Activated naive CD8-positive, alpha-beta T cell treated with anti-CD3 and anti-CD28 coated beads, Interleukin-2, amount 50 U/mL, for 24 hours (primary cell): ENCODE data around the gene TPRX1.
"Not testable (repeated sequence)": the region's sequence is repeated elsewhere in the genome, so short reads cannot be mapped to it uniquely, and the experiment has no call there.

Source experiments
- ATAC-seq: fragments of 150-1000 bp; cut with Tn5 transposase; one replicate; pipeline ENCODE4 v1.10.0; 2021
- DNase-seq: peaks from one replicate; pipeline ENCODE4 v3.0.0; 2021
- H3K27ac Mint-ChIP-seq: one replicate; pipeline ENCODE4 v1.8.0; 2021; ENCODE audit warnings: mild to moderate bottlenecking, mixed read lengths
- H3K27me3 Mint-ChIP-seq: one replicate; pipeline ENCODE4 v1.8.0; 2021; ENCODE audit warnings: mixed read lengths
- H3K36me3 Mint-ChIP-seq: one replicate; pipeline ENCODE4 v1.8.0; 2021; ENCODE audit warnings: low read depth, mixed read lengths
- H3K4me1 Mint-ChIP-seq: one replicate; pipeline ENCODE4 v1.8.0; 2021; ENCODE audit warnings: mixed read lengths
- H3K4me3 Mint-ChIP-seq: one replicate; pipeline ENCODE4 v1.8.0; 2021; ENCODE audit warnings: mild to moderate bottlenecking, moderate library complexity, mixed read lengths
- H3K9me3 Mint-ChIP-seq: one replicate; pipeline ENCODE4 v1.8.0; 2021; ENCODE audit warnings: mixed read lengths

The TPRX1 gene

DNA sequence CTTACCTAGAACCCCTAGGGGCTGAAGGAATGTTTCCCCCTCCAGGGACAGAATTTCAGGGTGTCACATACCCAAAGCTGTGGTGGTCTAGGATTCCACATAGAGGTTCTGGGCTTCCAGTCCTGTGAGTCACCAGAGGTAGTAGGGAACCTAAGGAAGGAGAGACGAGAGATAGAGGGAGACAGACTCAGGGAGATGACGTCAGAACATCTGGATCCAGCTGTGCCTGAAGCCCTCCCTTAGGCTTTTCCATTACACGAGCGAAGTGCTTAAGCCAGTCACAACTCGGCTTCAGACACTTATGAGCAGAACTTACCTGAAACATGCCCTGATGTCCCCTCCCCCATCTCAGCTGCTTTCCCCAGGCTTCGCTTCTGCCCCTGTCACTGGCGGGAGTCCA is 37.7 kb downstream of the TPRX1 start:
- H3K9me3 Mint-ChIP-seq: no peaks in the 10 kb centered on the region
- H3K4me1 Mint-ChIP-seq: peaks cover 2% of the 10 kb centered on the region
- DNase-seq (no peak), ATAC-seq (no peak)
- H3K4me3 Mint-ChIP-seq: no peak overlapping the region
- H3K27ac Mint-ChIP-seq: no peak overlapping the region
- H3K36me3 Mint-ChIP-seq: no peaks in the 10 kb centered on the region
- H3K27me3 Mint-ChIP-seq: no peaks in the 10 kb centered on the region

GRCh38 chr19:47766359-47766620 is 38.1 kb downstream of the TPRX1 start:
- no peaks in the 10 kb centered on the region for H3K27me3 Mint-ChIP-seq
- H3K4me1 Mint-ChIP-seq: peaks cover 2% of the 10 kb centered on the region
- no peak overlapping the region for H3K27ac Mint-ChIP-seq
- H3K4me3 Mint-ChIP-seq: no peak overlapping the region
- H3K9me3 Mint-ChIP-seq: no peaks in the 10 kb centered on the region
- H3K36me3 Mint-ChIP-seq: no peaks in the 10 kb centered on the region
- DNase-seq (no peak), ATAC-seq (no peak)

DNA sequence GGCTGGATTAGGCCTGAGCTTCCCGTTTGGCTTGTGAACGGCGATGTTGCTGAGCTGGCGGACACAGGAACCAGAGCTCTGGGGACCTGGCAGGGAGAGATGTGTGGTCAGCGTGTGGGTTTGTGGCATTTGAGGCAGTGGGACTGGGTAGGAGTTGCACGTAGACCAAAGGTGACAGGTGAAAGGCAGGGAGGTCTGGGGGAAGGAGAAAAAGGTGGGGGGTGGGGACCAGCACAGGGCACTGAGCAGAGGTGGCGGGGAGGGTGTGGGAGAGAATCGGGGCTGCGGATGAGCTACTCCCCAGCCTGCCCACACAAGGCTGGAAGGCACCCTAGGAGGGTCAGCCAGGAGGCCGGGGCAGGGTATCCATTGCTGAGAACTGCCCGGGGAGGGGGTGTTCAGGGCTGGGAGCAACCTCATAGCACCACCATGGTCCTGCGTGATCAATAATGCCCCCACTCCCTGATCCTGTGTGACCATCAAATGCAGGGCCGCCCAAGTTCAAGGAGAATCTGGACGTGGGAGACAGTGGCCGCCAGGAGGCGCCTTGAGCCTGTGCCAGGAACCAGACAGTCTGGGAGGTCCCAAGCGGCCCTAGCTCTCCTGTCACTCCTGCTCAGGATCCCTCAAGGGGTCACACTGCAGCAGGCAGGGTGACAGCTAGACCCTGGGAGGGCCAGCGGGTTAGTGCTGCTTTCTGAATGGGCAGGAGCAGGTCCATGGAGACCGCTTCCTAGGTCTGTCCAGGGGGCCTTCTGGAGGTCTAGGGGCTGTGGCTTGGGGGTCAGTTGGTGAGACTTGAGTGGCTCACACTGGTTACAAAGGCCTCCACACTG is 38.6 kb downstream of the TPRX1 start:
- DNase-seq: peak; percentile 53
- Mint-ChIP-seq H3K36me3 (no peaks in the 10 kb centered on the region), H3K9me3 (no peaks in the 10 kb centered on the region), H3K27me3 (no peaks in the 10 kb centered on the region), H3K27ac (no peak overlapping the region), H3K4me3 (no peak overlapping the region), H3K4me1 (peaks cover 2% of the 10 kb centered on the region)
- ATAC-seq: peak; percentile 69

DNA sequence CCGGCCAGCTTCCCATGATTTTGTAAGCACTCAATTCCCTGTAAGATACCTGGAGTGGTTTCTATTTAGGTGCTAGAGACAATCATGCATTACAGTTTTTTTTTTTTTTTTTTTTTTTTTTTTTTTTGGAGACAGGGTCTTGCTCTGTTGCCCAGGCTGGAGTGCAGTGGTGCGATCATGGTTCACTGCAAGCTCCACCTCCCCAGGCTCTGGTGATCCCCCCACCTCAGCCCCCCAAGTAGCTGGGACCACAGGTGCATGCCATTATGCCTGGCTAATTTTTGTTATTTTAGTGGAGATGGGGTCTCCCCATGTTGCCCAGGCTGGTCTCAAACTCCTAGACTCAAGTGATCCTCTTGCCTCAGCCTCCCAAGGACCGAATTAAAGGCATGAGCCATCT is 39.6 kb downstream of the TPRX1 start:
- not testable (repeated sequence) for ATAC-seq, H3K4me3 Mint-ChIP-seq, H3K27me3 Mint-ChIP-seq, H3K27ac Mint-ChIP-seq, H3K9me3 Mint-ChIP-seq, DNase-seq, H3K36me3 Mint-ChIP-seq, H3K4me1 Mint-ChIP-seq

GRCh38 chr19:47762615-47763308 is 41.6 kb downstream of the TPRX1 start:
- Mint-ChIP-seq H3K4me1 (peaks cover 2% of the 10 kb centered on the region), H3K4me3 (no peak overlapping the region), H3K9me3 (no peaks in the 10 kb centered on the region), H3K27me3 (no peaks in the 10 kb centered on the region), H3K36me3 (peaks cover 19% of the 10 kb centered on the region), H3K27ac (no peak overlapping the region)
- ATAC-seq: no peak
- no peak for DNase-seq

- DNase-seq (no peak), ATAC-seq (no peak)
- no peaks in the 10 kb centered on the region for H3K9me3 Mint-ChIP-seq
- H3K36me3 Mint-ChIP-seq: peaks cover 23% of the 10 kb centered on the region
- no peak overlapping the region for H3K27ac Mint-ChIP-seq
- no peaks in the 10 kb centered on the region for H3K27me3 Mint-ChIP-seq
- no peak overlapping the region for H3K4me3 Mint-ChIP-seq
- H3K4me1 Mint-ChIP-seq: peaks cover 2% of the 10 kb centered on the region
Observed at GRCh38 chr19:47762151-47762550, 42.2 kb downstream of the TPRX1 start.

DNA sequence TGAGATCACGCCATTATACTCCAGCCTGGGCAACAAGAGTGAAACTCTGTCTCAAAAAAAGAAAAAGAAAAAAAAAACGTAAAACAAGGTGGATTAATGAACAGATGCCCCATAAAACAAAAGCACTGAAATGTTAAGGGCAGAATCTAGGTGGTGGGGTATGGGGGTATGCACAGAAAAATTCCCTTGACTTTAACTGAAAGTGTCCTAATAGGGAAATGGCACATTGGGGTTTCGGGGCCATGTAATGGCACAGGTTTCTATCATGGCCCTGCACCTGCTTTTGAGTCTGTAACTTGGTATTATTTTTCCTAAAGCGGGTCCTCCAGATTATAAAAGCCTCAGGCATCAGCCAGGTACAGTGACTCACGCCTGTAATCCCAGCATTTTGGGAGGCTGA is 42.8 kb downstream of the TPRX1 start:
- peaks cover 29% of the 10 kb centered on the region for H3K36me3 Mint-ChIP-seq
- H3K27ac Mint-ChIP-seq: no peak overlapping the region
- no peaks in the 10 kb centered on the region for H3K9me3 Mint-ChIP-seq
- ATAC-seq (no peak), DNase-seq (no peak)
- no peak overlapping the region for H3K4me3 Mint-ChIP-seq
- peaks cover 2% of the 10 kb centered on the region for H3K4me1 Mint-ChIP-seq
- no peaks in the 10 kb centered on the region for H3K27me3 Mint-ChIP-seq

DNA sequence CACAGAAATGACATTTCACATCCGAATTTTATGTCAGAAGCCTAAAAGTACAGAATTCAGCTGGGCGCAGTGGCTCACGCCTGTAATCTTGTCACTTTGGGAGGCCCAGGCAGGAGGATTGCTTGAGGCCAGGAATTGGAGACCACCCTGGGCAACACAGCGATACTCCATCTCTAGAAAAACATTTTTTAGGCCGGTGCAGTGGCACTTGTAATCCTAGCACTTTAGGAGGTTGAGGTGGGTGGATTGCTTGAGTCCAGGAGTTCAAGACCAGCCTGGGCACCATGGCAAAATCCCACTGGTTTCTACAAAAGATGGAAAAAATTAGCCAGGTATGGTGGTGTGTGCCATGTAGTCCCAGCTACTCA is 43.7 kb downstream of the TPRX1 start:
- H3K9me3 Mint-ChIP-seq: no peaks in the 10 kb centered on the region
- H3K27ac Mint-ChIP-seq: no peak overlapping the region
- H3K4me3 Mint-ChIP-seq: no peak overlapping the region
- ATAC-seq (no peak), DNase-seq (no peak)
- H3K36me3 Mint-ChIP-seq: peaks cover 29% of the 10 kb centered on the region
- H3K27me3 Mint-ChIP-seq: no peaks in the 10 kb centered on the region
- H3K4me1 Mint-ChIP-seq: peaks cover 2% of the 10 kb centered on the region

DNA sequence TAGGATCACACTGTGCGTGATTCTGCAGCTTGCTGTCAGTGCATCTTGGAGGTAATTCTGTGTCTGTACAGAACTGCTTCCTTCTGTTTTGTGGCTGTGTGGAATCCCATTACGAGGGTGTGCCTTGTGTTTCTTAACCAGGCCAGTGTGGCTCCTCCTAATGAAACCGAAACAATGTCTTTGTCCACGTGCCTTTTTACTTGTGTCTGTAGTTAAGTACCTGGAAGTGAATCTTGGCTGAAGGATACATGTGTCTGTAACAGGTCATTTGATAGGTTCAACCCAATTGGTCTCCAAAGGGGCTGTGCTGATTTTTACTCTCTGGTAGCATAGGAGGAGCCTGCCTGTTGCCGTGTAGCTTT is 45.9 kb downstream of the TPRX1 start:
- H3K4me1 Mint-ChIP-seq: no peaks in the 10 kb centered on the region
- no peaks in the 10 kb centered on the region for H3K27me3 Mint-ChIP-seq
- H3K4me3 Mint-ChIP-seq: no peak overlapping the region
- ATAC-seq: no peak
- H3K36me3 Mint-ChIP-seq: peaks cover 37% of the 10 kb centered on the region
- H3K9me3 Mint-ChIP-seq: no peaks in the 10 kb centered on the region
- DNase-seq: no peak
- H3K27ac Mint-ChIP-seq: no peak overlapping the region

GRCh38 chr19:47757617-47758442 is 46.5 kb downstream of the TPRX1 start:
- H3K4me3 Mint-ChIP-seq: no peak overlapping the region
- no peaks in the 10 kb centered on the region for H3K4me1 Mint-ChIP-seq
- no peak for ATAC-seq
- no peak for DNase-seq
- H3K36me3 Mint-ChIP-seq: peaks cover 43% of the 10 kb centered on the region
- H3K27me3 Mint-ChIP-seq: no peaks in the 10 kb centered on the region
- H3K9me3 Mint-ChIP-seq: no peaks in the 10 kb centered on the region
- no peak overlapping the region for H3K27ac Mint-ChIP-seq

DNA sequence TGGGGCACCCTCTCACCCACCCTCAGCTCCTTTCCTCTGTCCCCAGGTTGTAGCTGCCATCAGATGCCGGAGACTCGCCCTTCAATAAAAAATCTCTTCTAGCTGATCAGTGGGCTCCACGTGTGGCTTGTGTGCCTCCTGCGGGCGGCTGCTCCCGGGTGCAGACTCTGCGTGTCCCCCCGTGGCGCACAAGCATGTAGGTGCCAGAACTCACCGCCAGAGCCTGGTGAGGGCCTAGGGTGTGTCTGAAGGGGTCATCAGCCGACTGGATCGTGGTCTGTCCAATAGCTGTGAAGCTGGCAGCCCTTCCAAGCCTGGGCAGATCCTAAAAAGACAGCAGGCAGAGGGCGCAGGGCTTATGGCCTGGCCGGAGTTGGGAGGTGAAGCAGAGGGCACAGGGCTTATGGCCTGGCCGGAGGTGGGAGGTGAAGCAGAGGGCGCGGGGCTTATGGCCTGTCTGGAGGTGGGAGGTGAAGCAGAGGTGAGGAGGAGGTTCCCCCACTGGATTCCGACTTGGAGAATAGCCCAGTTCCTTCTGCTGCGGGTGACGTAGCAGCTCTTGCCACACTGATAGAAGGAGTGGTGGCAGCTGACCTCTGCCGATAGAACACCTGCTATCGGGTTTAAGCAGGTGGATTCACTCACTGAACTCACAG is 47.3 kb downstream of the TPRX1 start:
- H3K36me3 Mint-ChIP-seq: peaks cover 48% of the 10 kb centered on the region
- H3K4me1 Mint-ChIP-seq: no peaks in the 10 kb centered on the region
- no peaks in the 10 kb centered on the region for H3K27me3 Mint-ChIP-seq
- ATAC-seq (no peak), DNase-seq (no peak)
- no peaks in the 10 kb centered on the region for H3K9me3 Mint-ChIP-seq
- H3K27ac Mint-ChIP-seq: no peak overlapping the region
- no peak overlapping the region for H3K4me3 Mint-ChIP-seq

DNA sequence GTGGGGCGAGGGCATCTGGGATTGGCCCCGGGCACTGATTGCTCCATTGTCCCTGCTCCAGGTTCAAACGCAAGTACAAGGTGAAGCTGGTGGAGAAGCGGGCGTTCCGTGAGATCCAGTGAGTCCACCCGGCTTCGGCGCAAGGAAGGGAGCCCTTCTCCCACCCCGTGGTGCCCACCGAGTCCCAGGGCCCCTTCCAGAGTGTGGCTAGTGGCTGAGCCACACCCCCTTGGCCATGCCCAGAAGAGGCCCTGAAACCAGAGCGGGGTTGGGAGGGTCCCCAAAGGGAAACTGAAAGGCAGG is 47.8 kb downstream of the TPRX1 start:
- Mint-ChIP-seq H3K4me3 (no peak overlapping the region), H3K9me3 (no peaks in the 10 kb centered on the region), H3K27me3 (no peaks in the 10 kb centered on the region), H3K4me1 (peaks cover 1% of the 10 kb centered on the region), H3K27ac (no peak overlapping the region), H3K36me3 (peaks cover 49% of the 10 kb centered on the region)
- no peak for ATAC-seq
- DNase-seq: no peak

GRCh38 chr19:47755762-47756626 is 48.4 kb downstream of the TPRX1 start:
- Mint-ChIP-seq H3K36me3 (peaks cover 53% of the 10 kb centered on the region), H3K4me3 (no peak overlapping the region), H3K27me3 (no peaks in the 10 kb centered on the region), H3K27ac (no peak overlapping the region), H3K4me1 (peaks cover 1% of the 10 kb centered on the region), H3K9me3 (no peaks in the 10 kb centered on the region)
- DNase-seq (no peak), ATAC-seq (no peak)

- peaks cover 53% of the 10 kb centered on the region for H3K36me3 Mint-ChIP-seq
- peaks cover 4% of the 10 kb centered on the region for H3K4me1 Mint-ChIP-seq
Observed at GRCh38 chr19:47755065-47755761, 49.1 kb downstream of the TPRX1 start.

More at GRCh38 chr19:47755065-47755761, 49.1 kb downstream of the TPRX1 start:
- no peak for ATAC-seq
- H3K27me3 Mint-ChIP-seq: no peaks in the 10 kb centered on the region
- no peak for DNase-seq
- no peak overlapping the region for H3K27ac Mint-ChIP-seq
- no peak overlapping the region for H3K4me3 Mint-ChIP-seq
- H3K9me3 Mint-ChIP-seq: no peaks in the 10 kb centered on the region
